Stimulated activated CD8-positive, alpha-beta memory T cell treated with anti-CD3 and anti-CD28 coated beads, Interleukin-2, amount 100 ng/mL, for 1 hour (primary cell): Measurements from ENCODE around the gene IGIP.
"Not testable (repeated sequence)": the region's sequence is repeated elsewhere in the genome, so short reads cannot be mapped to it uniquely, and the experiment has no call there.

Source experiments
- DNase-seq, 2 donors: peaks; one replicate each; pipeline ENCODE4 v3.0.0-alpha.2; 2020; ENCODE audit warnings: low read depth in 2 of 2

IGIP gene

DNA sequence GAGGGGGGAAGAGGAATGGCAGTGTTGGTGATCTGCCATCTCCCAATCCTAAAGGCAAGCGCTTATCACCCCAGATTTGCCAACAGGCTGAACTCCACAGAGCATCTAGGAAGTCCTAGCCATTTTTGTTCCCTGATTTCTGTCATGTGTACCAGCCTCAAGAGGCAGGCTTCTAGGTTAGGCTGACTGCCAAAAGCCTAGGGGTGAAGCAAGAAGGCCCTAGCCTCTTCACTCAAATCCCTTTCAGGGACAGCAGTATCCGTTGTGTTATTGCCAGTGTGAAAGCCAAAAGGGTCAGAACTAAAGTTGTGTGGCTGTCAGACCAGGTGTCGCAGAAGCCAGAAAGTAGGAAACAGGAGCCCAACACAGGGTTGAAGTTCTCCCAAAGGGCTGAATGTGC, 14.7 kb downstream of the IGIP start:
- no peak for DNase-seq

GRCh38 chr5:140141241-140141640, 15.5 kb downstream of the IGIP start:
- no peak for DNase-seq

DNA sequence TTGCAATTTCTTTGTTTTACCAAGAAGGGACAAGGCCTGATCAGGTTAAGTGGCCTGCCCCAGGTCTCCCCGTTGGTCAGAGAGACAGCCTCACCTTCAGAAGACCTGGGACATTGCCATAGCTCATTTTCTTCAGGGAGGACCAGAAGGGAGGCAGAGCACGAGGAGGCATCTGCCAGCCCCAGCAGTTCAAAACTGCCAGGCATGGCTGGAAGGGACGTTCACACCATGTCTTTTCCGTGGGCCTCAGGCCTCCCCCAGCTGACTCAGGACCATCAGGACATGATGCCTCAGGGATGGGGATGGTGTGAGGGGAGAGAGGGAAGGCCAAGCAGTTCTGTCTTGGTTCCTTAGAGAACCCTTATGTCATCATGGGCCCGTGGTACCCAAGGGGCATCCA, 16.5 kb downstream of the IGIP start:
- no peak for DNase-seq

GRCh38 chr5:140142856-140143255, 17.1 kb downstream of the IGIP start:
- DNase-seq, result no peak

- DNase-seq, result no peak
These were observed 18.0 kb downstream of the IGIP start for GRCh38 chr5:140143521-140144258.

DNA sequence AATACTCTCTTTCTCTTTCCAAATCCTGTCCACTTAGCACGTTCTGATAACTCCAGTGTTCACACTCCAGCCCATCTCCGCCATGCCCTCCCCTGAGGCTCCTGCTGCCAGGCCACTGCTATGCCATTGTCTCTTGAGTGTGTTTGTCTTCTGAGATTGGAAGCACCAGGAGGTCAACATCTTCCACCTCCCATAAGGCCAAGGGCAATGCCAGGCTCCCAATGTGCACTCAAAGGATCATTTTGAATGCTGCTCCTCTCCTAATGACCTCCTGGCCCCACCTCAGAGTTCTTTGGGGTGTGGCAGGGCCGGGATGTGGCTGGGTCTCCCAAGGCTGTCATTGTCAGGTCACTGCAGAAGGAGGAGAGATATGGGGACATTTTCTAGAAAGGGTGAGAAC, 19.5 kb downstream of the IGIP start:
- DNase-seq, result no peak

- DNase-seq, result peak; percentile 10 to 14
These were observed 20.2 kb downstream of the IGIP start for GRCh38 chr5:140145818-140146522.

DNA sequence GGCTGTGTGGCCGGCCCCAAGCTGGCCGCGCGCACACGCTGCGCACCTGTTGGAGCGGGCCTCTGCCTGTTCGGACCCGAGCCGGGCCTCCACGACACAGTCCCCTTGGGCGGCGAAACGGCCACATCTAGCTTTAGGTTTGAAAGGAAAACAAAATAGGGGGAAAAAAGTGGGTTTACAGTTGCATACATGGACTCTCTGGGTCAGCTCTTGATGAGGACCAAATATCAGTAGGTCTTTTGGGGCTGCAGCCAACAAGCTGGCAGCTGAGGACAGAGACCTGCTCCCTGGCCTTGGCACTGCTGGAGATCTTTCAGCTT, 20.7 kb downstream of the IGIP start:
- no peak for DNase-seq

DNA sequence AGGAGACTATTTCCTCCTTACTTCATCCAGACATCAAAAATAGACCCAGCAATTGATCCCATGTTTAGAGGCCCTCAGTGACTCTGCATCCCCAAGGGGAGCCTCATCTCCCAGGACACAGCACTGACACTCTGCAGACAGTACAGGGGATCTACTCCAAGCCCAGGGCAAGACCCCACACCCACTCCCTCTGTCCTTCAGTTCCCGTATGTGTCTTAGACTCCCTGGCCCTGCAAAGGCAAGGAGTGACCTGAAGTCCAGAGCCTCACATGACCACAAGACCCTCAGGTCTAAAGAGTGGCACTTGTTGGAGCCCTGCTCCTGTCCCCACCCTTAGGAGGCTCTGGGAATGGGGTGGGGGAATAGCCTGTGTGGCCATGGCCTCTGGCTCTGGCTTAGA, 21.7 kb downstream of the IGIP start:
- no peak for DNase-seq

GRCh38 chr5:140148508-140148907, 22.8 kb downstream of the IGIP start:
- DNase-seq, result no peak

DNA sequence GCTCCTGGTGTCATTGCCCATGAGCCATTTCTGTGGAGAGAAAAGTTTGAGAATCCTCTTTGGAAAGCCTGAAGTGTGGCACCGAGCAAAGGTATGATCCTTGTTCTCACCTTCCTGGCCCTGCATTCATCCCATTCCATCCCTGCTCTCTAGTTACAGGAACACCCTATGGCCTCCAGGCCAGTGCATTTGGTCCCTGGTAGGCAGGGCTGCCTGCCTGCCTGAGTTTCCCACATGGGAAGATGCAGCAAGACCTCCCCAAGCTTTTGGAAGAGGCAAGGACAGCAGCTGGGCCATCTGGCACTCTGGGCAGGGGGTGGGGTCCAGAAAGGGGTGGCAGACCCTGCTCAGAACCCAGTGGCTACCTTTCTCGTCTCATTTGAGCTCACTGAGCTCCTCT, 24.5 kb downstream of the IGIP start:
- DNase-seq, result no peak

- no peak for DNase-seq
These were observed 25.6 kb downstream of the IGIP start for GRCh38 chr5:140151144-140152021.

GRCh38 chr5:140152022-140152999, 26.6 kb downstream of the IGIP start:
- no peak for DNase-seq

- no peak for DNase-seq
These were observed 27.5 kb downstream of the IGIP start for GRCh38 chr5:140153255-140153654.

GRCh38 chr5:140153905-140154304, 28.2 kb downstream of the IGIP start:
- DNase-seq, result no peak

- not testable (repeated sequence) for DNase-seq
These were observed 29.1 kb downstream of the IGIP start for GRCh38 chr5:140154710-140155381.

DNA sequence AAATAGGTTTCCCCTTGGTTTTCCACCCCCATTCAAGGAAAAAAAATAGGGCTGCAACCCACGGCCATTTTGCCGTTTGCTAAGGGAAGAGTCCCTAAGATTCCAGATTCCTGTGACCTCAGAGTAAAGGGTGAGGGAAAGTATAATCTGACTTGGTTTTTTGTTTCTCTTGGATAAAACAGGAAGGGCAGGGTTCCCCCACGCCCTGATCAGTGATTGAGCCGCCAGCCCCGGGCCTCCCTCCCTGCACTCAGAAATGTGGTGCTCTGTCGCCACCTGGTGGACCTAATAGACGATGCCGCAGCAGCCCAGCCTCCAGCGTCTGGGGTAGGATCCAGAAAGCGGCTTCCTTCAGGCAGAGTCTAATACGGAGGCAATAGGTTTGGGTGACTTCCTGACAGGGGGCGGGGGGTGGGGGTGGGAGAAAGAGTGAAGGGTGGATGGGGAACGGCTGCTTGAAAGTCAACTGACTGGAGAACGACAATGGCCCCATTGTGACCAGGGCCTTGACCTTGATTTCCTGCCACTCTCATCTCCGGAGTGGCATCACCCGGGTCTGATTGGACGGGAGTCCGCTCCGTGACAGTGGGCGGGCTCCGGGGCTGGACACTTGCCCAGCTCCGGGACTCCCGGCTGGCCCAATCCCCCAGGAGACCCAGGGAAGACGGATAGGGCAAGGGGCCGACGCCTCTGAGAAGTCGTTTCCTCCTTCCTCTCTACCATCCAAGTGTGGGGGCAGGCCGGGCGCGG, 31.5 kb downstream of the IGIP start:
- peak; percentile 67 to 77 for DNase-seq

- DNase-seq, result no peak
These were observed 33.5 kb downstream of the IGIP start for GRCh38 chr5:140159014-140159927.

DNA sequence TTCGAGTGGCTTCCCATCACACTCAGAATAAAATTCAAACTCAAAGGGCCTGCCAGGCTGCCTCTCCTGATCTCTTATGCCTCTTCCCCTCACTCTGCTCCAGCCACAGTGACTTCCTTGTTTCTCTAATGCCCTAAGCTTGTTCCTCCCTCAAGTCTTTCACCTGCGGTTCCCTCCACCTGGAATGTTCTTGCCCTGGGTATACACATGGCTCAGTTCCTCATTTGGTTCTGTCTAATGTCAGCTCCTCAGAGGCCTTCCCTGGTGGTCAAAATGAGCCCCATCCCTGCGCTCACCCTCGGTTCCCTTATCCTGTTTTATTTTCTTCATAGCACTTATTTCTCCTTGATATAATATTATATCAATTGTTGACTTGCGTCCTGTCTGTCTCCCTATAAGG, 36.5 kb downstream of the IGIP start:
- no peak for DNase-seq
